Fibroblast of the aortic adventitia (primary cell): ENCODE data around the gene SETBP1. TPM values are rescaled to one million over a fixed set of nuclear protein-coding genes. Genes with fewer than 3 reads are reported as not detected.

ENCODE experiments used
- DNase-seq: peaks from one replicate; pipeline ENCODE4 v3.0.0-alpha.2; 2010; ENCODE audit warnings: low read depth
- H3K4me3 ChIP-seq: 2 replicates; pipeline ENCODE4 v1.5.1; 2011; ENCODE audit warnings: low read depth, mild to moderate bottlenecking, control low read depth, low read length, moderate library complexity
- total RNA-seq: library from RNA; depleted of rRNA; stranded (reverse); fragments of >200 nt; gene quantifications from 2 replicates; pipeline ENCODE4 v1.2.3, GENCODE V29; 2012; ENCODE audit warnings: low replicate concordance
- TF ChIP-seq, protein P1 (sequence below): IDR thresholded peaks from 2 replicates; pipeline ENCODE4 v1.5.1; 2011; ENCODE audit warnings: mild to moderate bottlenecking, low read length, control low read depth, inconsistent platforms; ENCODE audit not compliant: insufficient read depth

SETBP1 gene
- total RNA-seq, 1 donor: 10.5 TPM

DNA sequence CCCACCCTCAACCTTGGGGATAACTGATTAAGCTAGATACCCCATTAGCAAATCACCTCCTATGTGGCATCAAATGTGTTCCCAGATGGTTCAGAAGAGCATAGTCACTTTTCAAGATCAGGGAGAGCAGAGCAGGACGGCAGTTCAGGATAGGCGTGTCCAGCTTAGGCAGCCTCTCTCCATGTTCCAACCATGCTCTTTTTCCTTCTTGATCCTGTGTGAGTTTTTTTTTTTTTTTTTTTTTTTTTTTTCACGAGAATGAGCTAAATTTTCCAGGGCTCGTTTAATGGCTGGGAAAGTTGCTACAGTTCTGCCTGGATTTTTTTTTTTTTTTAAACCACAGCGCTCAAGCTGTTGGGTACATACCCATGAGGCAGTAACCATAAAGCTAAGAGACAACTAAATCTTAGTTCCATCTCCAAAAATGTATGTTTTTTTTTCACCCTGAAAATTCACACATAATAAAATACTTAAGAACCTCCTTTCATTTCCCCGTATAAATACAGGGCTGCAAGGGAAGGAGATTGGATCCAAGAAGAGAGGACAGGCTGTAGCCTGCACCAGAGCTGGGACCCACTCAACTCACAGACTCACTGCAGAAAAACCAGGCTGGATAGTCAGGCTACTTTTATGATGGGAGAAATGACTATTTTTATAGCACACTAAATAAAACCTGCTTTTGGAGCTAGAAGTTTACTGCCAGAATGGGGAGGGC, 244.3 kb downstream of the SETBP1 start:
- DNase-seq: no peak
- TF ChIP-seq, protein P1, sequence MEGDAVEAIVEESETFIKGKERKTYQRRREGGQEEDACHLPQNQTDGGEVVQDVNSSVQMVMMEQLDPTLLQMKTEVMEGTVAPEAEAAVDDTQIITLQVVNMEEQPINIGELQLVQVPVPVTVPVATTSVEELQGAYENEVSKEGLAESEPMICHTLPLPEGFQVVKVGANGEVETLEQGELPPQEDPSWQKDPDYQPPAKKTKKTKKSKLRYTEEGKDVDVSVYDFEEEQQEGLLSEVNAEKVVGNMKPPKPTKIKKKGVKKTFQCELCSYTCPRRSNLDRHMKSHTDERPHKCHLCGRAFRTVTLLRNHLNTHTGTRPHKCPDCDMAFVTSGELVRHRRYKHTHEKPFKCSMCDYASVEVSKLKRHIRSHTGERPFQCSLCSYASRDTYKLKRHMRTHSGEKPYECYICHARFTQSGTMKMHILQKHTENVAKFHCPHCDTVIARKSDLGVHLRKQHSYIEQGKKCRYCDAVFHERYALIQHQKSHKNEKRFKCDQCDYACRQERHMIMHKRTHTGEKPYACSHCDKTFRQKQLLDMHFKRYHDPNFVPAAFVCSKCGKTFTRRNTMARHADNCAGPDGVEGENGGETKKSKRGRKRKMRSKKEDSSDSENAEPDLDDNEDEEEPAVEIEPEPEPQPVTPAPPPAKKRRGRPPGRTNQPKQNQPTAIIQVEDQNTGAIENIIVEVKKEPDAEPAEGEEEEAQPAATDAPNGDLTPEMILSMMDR: no peak
- H3K4me3 ChIP-seq: no peak overlapping the region

GRCh38 chr18:44927127-44927849, 246.6 kb downstream of the SETBP1 start:
- no peak overlapping the region for H3K4me3 ChIP-seq
- DNase-seq: no peak
- TF ChIP-seq, protein P1: no peak

GRCh38 chr18:44934901-44935300, 254.2 kb downstream of the SETBP1 start:
- H3K4me3 ChIP-seq: no peak overlapping the region
- DNase-seq: no peak
- TF ChIP-seq, protein P1: no peak

DNA sequence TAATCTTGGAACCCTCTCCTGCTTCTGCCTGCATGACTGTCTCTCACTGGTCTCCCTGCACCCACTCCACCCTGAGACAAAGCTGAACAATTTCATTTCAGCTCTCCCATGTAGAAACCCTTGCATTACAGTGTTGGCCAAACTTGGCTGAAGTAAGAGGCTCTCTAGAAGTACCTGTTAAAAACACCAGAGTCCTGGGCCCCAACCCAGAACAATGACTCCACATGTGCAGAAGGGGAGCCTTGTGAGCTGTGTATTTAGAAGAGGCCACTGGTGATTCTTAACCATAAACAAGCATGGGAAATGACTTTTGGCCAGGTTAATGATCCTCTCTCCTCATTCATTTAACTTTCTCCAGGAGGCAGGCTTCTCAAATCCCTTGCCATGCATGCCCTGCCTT, 254.8 kb downstream of the SETBP1 start:
- DNase-seq: no peak
- TF ChIP-seq, protein P1: no peak
- H3K4me3 ChIP-seq: no peak overlapping the region

DNA sequence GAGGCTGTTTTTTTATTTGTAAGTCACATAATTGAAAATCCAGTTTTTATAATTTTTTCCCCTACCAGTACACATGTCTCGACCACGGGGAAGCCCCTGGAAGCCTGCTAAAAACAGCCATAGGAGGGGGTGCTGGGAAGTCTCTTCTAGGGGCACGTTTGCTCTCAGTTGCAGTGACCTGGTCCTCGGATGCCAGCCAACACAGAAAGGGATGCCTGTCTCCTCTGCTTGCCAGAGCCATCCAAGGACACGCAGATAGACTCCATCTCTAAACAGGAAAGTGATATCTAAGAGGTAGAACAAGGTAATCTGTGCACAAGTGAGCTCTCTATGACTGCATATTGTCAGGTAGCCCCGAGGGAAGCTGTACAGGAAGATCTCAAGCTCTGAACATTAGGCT, 255.8 kb downstream of the SETBP1 start:
- no peak overlapping the region for H3K4me3 ChIP-seq
- TF ChIP-seq, protein P1: no peak
- no peak for DNase-seq

- DNase-seq: no peak
- no peak overlapping the region for H3K4me3 ChIP-seq
- TF ChIP-seq, protein P1: no peak
Observed at GRCh38 chr18:44937960-44938719, 257.5 kb downstream of the SETBP1 start.
